ENCODE measurements around the gene SS18L1. TPM values are rescaled to one million over a fixed set of nuclear protein-coding genes. Genes with fewer than 3 reads are reported as not detected.

Gene SS18L1
- total RNA-seq, 1 experiment from 2014 or later = 28.1 TPM

- no TSS peak for BruUV-seq (replicated peaks)
- DNase-seq (ENCODE audit: low read depth, low spot score) = no peak
These were observed 54.2 kb downstream of the SS18L1 start for GRCh38 chr20:62197801-62198200.

More at GRCh38 chr20:62197801-62198200, 54.2 kb downstream of the SS18L1 start:
- Histone ChIP-seq H3K27ac (ENCODE audit: low read depth, low read length) (no peak overlapping the region), H3K9ac (ENCODE audit: low read length) (no peak overlapping the region), H3K9me2 (ENCODE audit: insufficient read depth) (no peaks in the 10 kb centered on the region), H3K27me3 (ENCODE audit: insufficient read depth, low read length) (no peaks in the 10 kb centered on the region), H4K20me1 (ENCODE audit: insufficient read depth) (no peaks in the 10 kb centered on the region), H3K36me3 (ENCODE audit: control insufficient read depth in 1 of 2, insufficient read depth in 2 of 2, low read length in 2 of 2) (peaks cover 29 to 33% of the 10 kb centered on the region in 2 experiments; a peak in 3 of 4 replicates), H3K79me2 (ENCODE audit: insufficient read depth, low read length) (peaks cover 20% of the 10 kb centered on the region), H3K9me3 (ENCODE audit: control insufficient read depth in 1 of 2, insufficient read depth in 1 of 2, low read depth in 1 of 2, low read length in 2 of 2) (no peaks in the 10 kb centered on the region), H3K4me2 (ENCODE audit: low read length) (no peak overlapping the region), H3K4me3 (replicated peaks in 1 of 2; ENCODE audit: low read depth in 1 of 2, low read length in 2 of 2) (no peak overlapping the region), H2AFZ (ENCODE audit: low read depth, low read length, poor library complexity, severe bottlenecking) (no peak overlapping the region), H3K4me1 (ENCODE audit: control insufficient read depth in 1 of 2, insufficient read depth in 2 of 2, low read length in 2 of 2) (no peaks in the 10 kb centered on the region)
- CTCF ChIA-PET = no interaction called here
- TF ChIP-seq YY1 (IDR thresholded peaks at IDR 0.05; ENCODE audit: extremely low read depth, insufficient replicate concordance, low read depth, low read length) (no peak), ATF3 (IDR thresholded peaks at IDR 0.05) (no peak), FOSL1 (IDR thresholded peaks at IDR 0.05; ENCODE audit: low read depth) (no peak), SRF (IDR thresholded peaks at IDR 0.05; ENCODE audit: low read depth) (no peak), EGR1 (IDR thresholded peaks at IDR 0.05; ENCODE audit: low read depth) (no peak), ELF1 (IDR thresholded peaks at IDR 0.05; ENCODE audit: borderline replicate concordance, low read depth) (no peak), ZNF274 (IDR thresholded peaks at IDR 0.05; ENCODE audit: low read depth, low read length) (no peak), MAX (IDR thresholded peaks at IDR 0.05) (no peak), ZFX (IDR thresholded peaks at IDR 0.05) (no peak), SIN3A (IDR thresholded peaks at IDR 0.05; ENCODE audit: low read depth) (no peak), EZH2phosphoT487 (IDR thresholded peaks at IDR 0.05; ENCODE audit: borderline replicate concordance) (no peak), REST (IDR thresholded peaks at IDR 0.05; ENCODE audit: low read depth) (no peak), EZH2 (IDR thresholded peaks at IDR 0.05) (no peak), POLR2A (IDR thresholded peaks at IDR 0.05; ENCODE audit: borderline replicate concordance, extremely low read depth, insufficient read depth, insufficient read length) (no peak)
- no peak for ATAC-seq
- POLR2A ChIA-PET = no interaction called here
- intact Hi-C loops (cut with micrococcal nuclease) = no loop called here
- RAD21 ChIA-PET (ENCODE audit: low non-redundant PET in 1 of 2, low total read pairs in 2 of 2, uncharacterized antibody in 2 of 2, unreplicated experiment in 2 of 2) = no interaction called here

All from HCT116 (cell line).